K562 (cell line): ENCODE results near the gene TTC16. TPM values are rescaled to one million over a fixed set of nuclear protein-coding genes. Genes with fewer than 3 reads are reported as not detected.

Experiments used
- ARID3B ChIP-seq: fragments of 250-450 bp; sonication (Bioruptor Pico); IDR thresholded peaks from 2 replicates; pipeline ENCODE4 v1.4.0; 2020; ENCODE audit warnings: borderline replicate concordance
- BCOR ChIP-seq: fragments of 450-650 bp; IDR thresholded peaks from 2 replicates; pipeline ENCODE4 v1.6.1; 2016
- C11orf30 ChIP-seq: fragments of 450-650 bp; IDR thresholded peaks from 2 replicates; pipeline ENCODE4 v1.6.1; 2016; ENCODE audit warnings: low read depth, mild to moderate bottlenecking
- CAMTA2 ChIP-seq: fragments of 250-450 bp; sonication (Bioruptor Pico); conservative IDR thresholded peaks from 2 replicates; pipeline ENCODE4 v1.5.1; 2022
- DDX20 ChIP-seq: fragments of 450-650 bp; IDR thresholded peaks from 2 replicates; pipeline ENCODE4 v1.6.1; 2016; ENCODE audit warnings: missing genetic modification characterization, low read depth, mild to moderate bottlenecking, missing compliant biosample characterization, moderate library complexity
- FOXJ2 ChIP-seq: fragments of 200-800 bp; sonication (Bioruptor generic); IDR thresholded peaks from 2 replicates; pipeline ENCODE4 v1.6.1; 2016; ENCODE audit warnings: missing genetic modification characterization, missing compliant biosample characterization
- FOXP1 ChIP-seq: sonication (generic); formaldehyde crosslinking; IDR thresholded peaks from 2 replicates; pipeline ENCODE4 v1.8.0; 2022; ENCODE audit warnings: mild to moderate bottlenecking, missing genetic modification reagents
- GABPB1 ChIP-seq: sonication (generic); formaldehyde crosslinking; IDR thresholded peaks from 2 replicates; pipeline ENCODE4 v1.8.0; 2022; ENCODE audit warnings: mild to moderate bottlenecking, missing genetic modification reagents
- HDAC6 ChIP-seq: IDR thresholded peaks from 2 replicates; pipeline ENCODE4 v1.6.1; 2012; ENCODE audit warnings: low read depth, mild to moderate bottlenecking, control low read depth, inconsistent platforms, low read length, moderate library complexity
- HMGXB4 ChIP-seq: sonication (generic); formaldehyde crosslinking; IDR thresholded peaks from 2 replicates; pipeline ENCODE4 v1.8.1; 2023; ENCODE audit warnings: mild to moderate bottlenecking, missing genetic modification reagents
- MNT ChIP-seq, 2 experiments: fragments of 450-650 bp; conservative IDR thresholded peaks; 2 replicates each; pipeline ENCODE4 v1.6.1; 2017; ENCODE audit warnings: mild to moderate bottlenecking in 2 of 2, moderate library complexity in 2 of 2
- MTA2 ChIP-seq: fragments of 450-650 bp; IDR thresholded peaks from 2 replicates; pipeline ENCODE4 v1.6.1; 2016; ENCODE audit warnings: low read depth
- MYNN ChIP-seq, 2 experiments: sonication (generic); formaldehyde crosslinking in 1 of 2; IDR thresholded peaks; 2 replicates each; pipeline versions ENCODE4 v1.5.0 to v1.6.1; 2016 to 2020; ENCODE audit warnings: antibody characterized with exemption in 1 of 2, missing genetic modification reagents in 1 of 2
- NFE2L1 ChIP-seq: fragments of 450-650 bp; IDR thresholded peaks from 2 replicates; pipeline ENCODE4 v1.6.1; 2016; ENCODE audit warnings: missing genetic modification characterization, low read depth, mild to moderate bottlenecking, missing compliant biosample characterization, moderate library complexity, borderline replicate concordance
- PRMT5 ChIP-seq: sonication (generic); formaldehyde crosslinking; IDR thresholded peaks from 2 replicates; pipeline ENCODE4 v1.5.0; 2020; ENCODE audit warnings: missing genetic modification reagents
- RBM17 ChIP-seq: fragments of 200-400 bp; formaldehyde crosslinking; IDR thresholded peaks from 2 replicates; pipeline ENCODE4 v1.6.1; 2017; ENCODE audit warnings: low read depth, mild to moderate bottlenecking, low read length, borderline replicate concordance
- RNF2 ChIP-seq: sonication (generic); IDR thresholded peaks from 2 replicates; pipeline ENCODE4 v1.6.1; 2016
- SMARCB1 ChIP-seq: IDR thresholded peaks from 2 replicates; pipeline ENCODE4 v1.6.1; 2011; ENCODE audit warnings: improper control_type of control experiment, low read depth; ENCODE audit not compliant: insufficient read length
- SRF ChIP-seq, 2 experiments: fragments of 250-450, 450-650 bp in 1 of 2; sonication (Bioruptor Pico) in 1 of 2; sonication (generic) in 1 of 2; formaldehyde crosslinking; IDR thresholded peaks; 2 replicates each; pipeline versions ENCODE4 v1.5.0 to v1.5.1; 2020 to 2022; ENCODE audit warnings: mild to moderate bottlenecking in 1 of 2, missing genetic modification reagents in 1 of 2
- ZNF134 ChIP-seq: fragments of 250-450 bp; sonication (Bioruptor Pico); conservative IDR thresholded peaks from 2 replicates; pipeline ENCODE4 v1.4.0; 2020
- ZNF165 ChIP-seq: fragments of 250-450 bp; sonication (Bioruptor Pico); IDR thresholded peaks from 2 replicates; pipeline ENCODE4 v1.4.0; 2020; ENCODE audit warnings: borderline replicate concordance
- ZNF282 ChIP-seq: sonication (generic); formaldehyde crosslinking; IDR thresholded peaks from 2 replicates; pipeline ENCODE4 v1.8.1; 2023; ENCODE audit warnings: missing genetic modification reagents
- ZNF324 ChIP-seq: fragments of 250-450 bp; sonication (Bioruptor Pico); IDR thresholded peaks from 2 replicates; pipeline ENCODE4 v1.4.0; 2020; ENCODE audit warnings: mild to moderate bottlenecking
- ZNF449 ChIP-seq: fragments of 250-450 bp; sonication (Bioruptor Pico); IDR thresholded peaks from 2 replicates; pipeline ENCODE4 v1.8.0; 2022; ENCODE audit warnings: moderate library complexity, mild to moderate bottlenecking, inconsistent platforms
- polyA plus RNA-seq, 8 experiments: library from polyadenylated mRNA; depleted of rRNA in 4 of 8; stranded (reverse) in 5 of 8; unstranded in 3 of 8; fragments of >200 nt; fragmentation: Nextera tagmentation in 2 of 8; fragmentation: Illumina TruSeq in 1 of 8; extraction: Ambion mirVana in 2 of 8; extraction: Trizol in 1 of 8; gene quantifications; 2 replicates each; pipeline versions ENCODE4 v1.2.1 to v1.2.3, GENCODE V29; 2011 to 2014; ENCODE audit warnings: inconsistent platforms in 1 of 8, missing spikeins in 1 of 8
- total RNA-seq, 7 experiments: library from RNA; depleted of rRNA in 6 of 7; stranded (reverse); fragments of >200 nt in 6 of 7; fragmentation: Illumina TruSeq in 2 of 7; extraction: Trizol in 2 of 7; gene quantifications; 2 replicates each; pipeline versions ENCODE4 v1.2.1 to v1.2.3, GENCODE V29; 2011 to 2021; ENCODE audit warnings: low replicate concordance in 1 of 7

Gene TTC16
- total and polyA plus RNA-seq, 9 of the 15 experiments (the other 6 are each of a cell fraction or from before 2014, with no cell fraction given) = 0.11 TPM; not detected in 8

- TF ChIP-seq ZNF134 (no peak), ZNF449 (CRISPR knock-in tag) (no peak), FOXJ2 (no peak), SRF (CRISPR knock-in tag; IDR thresholded peaks at IDR 0.05) (peak in 1 of 2 experiments; percentile 74; a peak in 2 of 4 replicates), MNT (conservative IDR thresholded peaks at IDR 0.05) (peak in 1 of 2 experiments; percentile 52; a peak in 1 of 4 replicates), PRMT5 (CRISPR knock-in tag) (no peak), HMGXB4 (CRISPR knock-in tag) (no peak), ZNF165 (CRISPR knock-in tag) (no peak), CAMTA2 (no peak), GABPB1 (CRISPR knock-in tag) (peak; percentile 61; the same call in 1 of the 2 replicates), ZNF324 (no peak), C11orf30 (no peak), DDX20 (tag) (no peak), MTA2 (0 out of 2 replicates have a peak, but pooled peaks have one; percentile 17), RBM17 (no peak), ARID3B (CRISPR knock-in tag) (no peak), RNF2 (no peak), ZNF282 (no peak), HDAC6 (no peak), FOXP1 (CRISPR knock-in tag) (no peak), MYNN (IDR thresholded peaks at IDR 0.05) (no peak), MYNN (CRISPR knock-in tag; IDR thresholded peaks at IDR 0.05) (no peak), BCOR (peak; percentile 32; the same call in 1 of the 2 replicates), SMARCB1 (no peak), NFE2L1 (tag) (no peak)
Measured at GRCh38 chr9:127770905-127771569, 55.2 kb downstream of the TTC16 start (continued).
